ENCODE results near the gene RHBDD1.

The RHBDD1 gene

GRCh38 chr2:226790431-226790830 is 45.4 kb upstream of the RHBDD1 start:
- Histone ChIP-seq H3K79me2 (no peaks in the 10 kb centered on the region), H3K9ac (no peak overlapping the region), H3K36me3 (ENCODE audit: control insufficient read depth, insufficient read depth, low read length) (no peaks in the 10 kb centered on the region), H3K9me3 (ENCODE audit: control insufficient read depth, low read length) (no peaks in the 10 kb centered on the region), H3K27ac (peak overlapping the region; percentile 94), H3K27me3 (ENCODE audit: control insufficient read depth, insufficient read depth, low read length) (no peaks in the 10 kb centered on the region), H3K4me2 (ENCODE audit: low read length) (no peak overlapping the region), H3K4me3 (ENCODE audit: low read depth, low read length) (peak overlapping the region; percentile 72), H2AFZ (peak overlapping the region; percentile 97), H3K4me1 (peaks cover 4% of the 10 kb centered on the region)
- no peak for TF ChIP-seq CTCF (IDR thresholded peaks at IDR 0.05)

GRCh38 chr2:226791056-226791486 is 44.8 kb upstream of the RHBDD1 start:
- peaks cover 4% of the 10 kb centered on the region for H3K4me1 ChIP-seq
- H3K9ac ChIP-seq = peak overlapping the region; percentile 47
- H2AFZ ChIP-seq = peak overlapping the region; percentile 97
- no peaks in the 10 kb centered on the region for H3K9me3 ChIP-seq (ENCODE audit: control insufficient read depth, low read length)
- peak overlapping the region; percentile 72 for H3K4me3 ChIP-seq (ENCODE audit: low read depth, low read length)
- H3K79me2 ChIP-seq = no peaks in the 10 kb centered on the region
- no peak for TF ChIP-seq CTCF (IDR thresholded peaks at IDR 0.05)
- no peaks in the 10 kb centered on the region for H3K36me3 ChIP-seq (ENCODE audit: control insufficient read depth, insufficient read depth, low read length)
- H3K4me2 ChIP-seq (ENCODE audit: low read length) = peak overlapping the region; percentile 86
- H3K27ac ChIP-seq = peak overlapping the region; percentile 94
- H3K27me3 ChIP-seq (ENCODE audit: control insufficient read depth, insufficient read depth, low read length) = no peaks in the 10 kb centered on the region

- Histone ChIP-seq H3K4me2 (ENCODE audit: low read length) (peak overlapping the region; percentile 86), H2AFZ (peak overlapping the region; percentile 97), H3K9ac (peak overlapping the region; percentile 47), H3K4me3 (ENCODE audit: low read depth, low read length) (peak overlapping the region; percentile 78), H3K27ac (peak overlapping the region; percentile 94), H3K36me3 (ENCODE audit: control insufficient read depth, insufficient read depth, low read length) (no peaks in the 10 kb centered on the region), H3K9me3 (ENCODE audit: control insufficient read depth, low read length) (no peaks in the 10 kb centered on the region), H3K27me3 (ENCODE audit: control insufficient read depth, insufficient read depth, low read length) (no peaks in the 10 kb centered on the region), H3K4me1 (peaks cover 4% of the 10 kb centered on the region), H3K79me2 (no peaks in the 10 kb centered on the region)
- TF ChIP-seq CTCF (IDR thresholded peaks at IDR 0.05) = peak; percentile 49
Observed at GRCh38 chr2:226791487-226792081, 44.3 kb upstream of the RHBDD1 start.

GRCh38 chr2:226792155-226792881 is 43.5 kb upstream of the RHBDD1 start:
- TF ChIP-seq CTCF (IDR thresholded peaks at IDR 0.05) = no peak
- Histone ChIP-seq H3K9ac (no peak overlapping the region), H3K4me2 (ENCODE audit: low read length) (peak overlapping the region; percentile 77), H3K79me2 (no peaks in the 10 kb centered on the region), H3K36me3 (ENCODE audit: control insufficient read depth, insufficient read depth, low read length) (no peaks in the 10 kb centered on the region), H3K4me3 (ENCODE audit: low read depth, low read length) (peak overlapping the region; percentile 78), H3K9me3 (ENCODE audit: control insufficient read depth, low read length) (no peaks in the 10 kb centered on the region), H3K27me3 (ENCODE audit: control insufficient read depth, insufficient read depth, low read length) (no peaks in the 10 kb centered on the region), H2AFZ (peak overlapping the region; percentile 87), H3K4me1 (peaks cover 4% of the 10 kb centered on the region), H3K27ac (peak overlapping the region; percentile 94)
